Renal cortical epithelial cell (primary cell): Measurements from ENCODE around the gene ZKSCAN8. TPM values are rescaled to one million over a fixed set of nuclear protein-coding genes. Genes with fewer than 3 reads are reported as not detected.

Experiments used
- DNase-seq: peaks from one replicate; pipeline ENCODE4 v3.0.0-alpha.2; 2011; ENCODE audit warnings: low read depth
- total RNA-seq: library from RNA; depleted of rRNA; stranded (reverse); fragments of >200 nt; gene quantifications from 2 replicates; pipeline ENCODE4 v1.2.3, GENCODE V29; 2014

ZKSCAN8 gene
- total RNA-seq, 1 donor from 2014 or later, result 33.1 TPM

- DNase-seq, result no peak
These were observed 64.8 kb downstream of the ZKSCAN8 start for GRCh38 chr6:28206527-28206926.

- DNase-seq, result no peak
These were observed 65.3 kb downstream of the ZKSCAN8 start for GRCh38 chr6:28206928-28207509.

DNA sequence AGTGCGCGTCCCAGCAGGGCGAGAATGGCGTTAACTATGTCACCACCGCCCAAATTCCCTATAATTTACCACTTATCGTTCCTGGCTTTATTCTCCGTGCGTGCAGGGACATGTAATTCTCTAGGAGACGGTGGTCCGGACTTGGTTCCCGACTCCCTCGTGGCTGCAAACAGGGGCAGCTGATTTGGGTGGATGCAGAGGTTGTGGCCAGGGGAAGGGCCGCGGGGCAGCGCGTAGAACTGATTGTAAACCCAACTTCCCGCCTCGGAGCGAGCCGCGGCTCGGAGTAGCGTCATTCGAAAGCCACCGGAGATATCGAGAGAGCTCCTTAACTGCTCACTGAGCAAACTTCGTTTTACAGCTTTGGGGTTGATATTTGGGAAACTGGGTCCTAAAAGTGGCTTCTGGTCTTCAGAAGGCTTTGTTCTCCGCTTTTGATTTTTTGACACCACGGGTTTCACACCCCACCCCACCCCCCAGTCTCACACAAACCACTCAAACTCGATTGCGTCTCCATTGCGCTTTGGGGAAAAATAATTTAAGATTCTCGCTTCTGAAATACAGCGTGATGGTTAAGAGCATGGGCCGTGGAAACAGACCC, 65.9 kb downstream of the ZKSCAN8 start:
- no peak for DNase-seq

GRCh38 chr6:28208111-28208659, 66.5 kb downstream of the ZKSCAN8 start:
- DNase-seq, result no peak

Other genes with a start within 250 kb of the ZKSCAN8 start
- not detected in 2 replicates for gene OR2B2, start 229.5 kb upstream of the ZKSCAN8 start, total RNA-seq
- not detected in 2 replicates for gene OR2B6, start 184.6 kb upstream of the ZKSCAN8 start, total RNA-seq
- 2.4 and 3.5 TPM in 2 replicates for gene ZNF165, start 61.3 kb upstream of the ZKSCAN8 start, total RNA-seq
- 8.0 and 8.7 TPM in 2 replicates for gene ZSCAN16, start 17.3 kb upstream of the ZKSCAN8 start, total RNA-seq
- 16.3 and 23.7 TPM in 2 replicates for gene ZSCAN9, start 83.4 kb downstream of the ZKSCAN8 start, total RNA-seq
- 6.1 and 8.1 TPM in 2 replicates for gene ZKSCAN4, start 110.4 kb downstream of the ZKSCAN8 start, total RNA-seq
- 0.15 and 0.17 TPM in 2 replicates for gene NKAPL, start 117.4 kb downstream of the ZKSCAN8 start, total RNA-seq
- gene ZSCAN26, start 125.3 kb downstream of the ZKSCAN8 start, total RNA-seq, result 10.1 and 27.0 TPM in 2 replicates
- gene PGBD1, start 139.7 kb downstream of the ZKSCAN8 start, total RNA-seq, result 5.7 and 7.6 TPM in 2 replicates
- 3.3 and 10.8 TPM in 2 replicates for gene ZSCAN31, start 194.3 kb downstream of the ZKSCAN8 start, total RNA-seq
- gene ZKSCAN3, start 208.1 kb downstream of the ZKSCAN8 start, total RNA-seq, result 3.6 and 11.3 TPM in 2 replicates